GM12878 (cell line): Measurements from ENCODE around the gene SLC25A17. TPM values are rescaled to one million over a fixed set of nuclear protein-coding genes. Genes with fewer than 3 reads are reported as not detected.

Experiments used
- BCL11A ChIP-seq: IDR thresholded peaks from 2 replicates; pipeline ENCODE4 v1.6.1; 2011; ENCODE audit warnings: low read depth, low read length
- CHD1 ChIP-seq: IDR thresholded peaks from 2 replicates; pipeline ENCODE4 v1.6.1; 2012; ENCODE audit warnings: low read depth, low read length, improper control_type of control experiment
- GATAD2B ChIP-seq: fragments of 450-650 bp; conservative IDR thresholded peaks from 2 replicates; pipeline ENCODE4 v1.6.1; 2017; ENCODE audit warnings: low read depth, mild to moderate bottlenecking, moderate library complexity
- HDAC6 ChIP-seq: fragments of 200-600 bp; sonication (generic); IDR thresholded peaks from one replicate; pipeline ENCODE4 v1.8.0; 2017; ENCODE audit warnings: antibody characterized with exemption; ENCODE audit not compliant: unreplicated experiment
- HDGF ChIP-seq: fragments of 450-650 bp; IDR thresholded peaks from 2 replicates; pipeline ENCODE4 v1.6.1; 2016; ENCODE audit warnings: antibody characterized with exemption
- LARP7 ChIP-seq: fragments of 450-650 bp; IDR thresholded peaks from 2 replicates; pipeline ENCODE4 v1.6.1; 2017; ENCODE audit warnings: mild to moderate bottlenecking
- MTA3 ChIP-seq: IDR thresholded peaks from 2 replicates; pipeline ENCODE4 v1.6.1; 2012; ENCODE audit warnings: low read length, inconsistent platforms, borderline replicate concordance
- MXI1 ChIP-seq: fragments of 150-350 bp; IDR thresholded peaks from 2 replicates; pipeline ENCODE4 v1.6.1; 2011; ENCODE audit warnings: low read depth, mild to moderate bottlenecking, inconsistent platforms, low read length, improper control_type of control experiment
- MYC ChIP-seq: IDR thresholded peaks from 2 replicates; pipeline ENCODE4 v1.6.1; 2011; ENCODE audit warnings: mild to moderate bottlenecking, low read length, moderate library complexity, inconsistent platforms; ENCODE audit not compliant: insufficient read depth, insufficient replicate concordance, insufficient read length, severe bottlenecking
- NFIC ChIP-seq: IDR thresholded peaks from 2 replicates; pipeline ENCODE4 v1.6.1; 2012; ENCODE audit warnings: low read depth, mild to moderate bottlenecking, inconsistent platforms, low read length, moderate library complexity
- PBX3 ChIP-seq: IDR thresholded peaks from 2 replicates; pipeline ENCODE4 v1.6.1; 2011; ENCODE audit warnings: mild to moderate bottlenecking, low read depth, low read length, moderate library complexity; ENCODE audit not compliant: insufficient replicate concordance
- PML ChIP-seq: IDR thresholded peaks from 2 replicates; pipeline ENCODE4 v1.6.1; 2012; ENCODE audit warnings: low read length, inconsistent platforms
- POLR2AphosphoS2 ChIP-seq: IDR thresholded peaks from 2 replicates; pipeline ENCODE4 v1.6.1; 2011; ENCODE audit warnings: low read depth, mild to moderate bottlenecking, low read length, improper control_type of control experiment, moderate library complexity
- RELA ChIP-seq: fragments of 450-650 bp; IDR thresholded peaks from 2 replicates; pipeline ENCODE4 v1.8.0; 2014; ENCODE audit warnings: borderline replicate concordance; ENCODE audit not compliant: partially characterized antibody
- RFX5 ChIP-seq: IDR thresholded peaks from 2 replicates; pipeline ENCODE4 v1.6.1; 2011; ENCODE audit warnings: low read depth, low read length, improper control_type of control experiment
- RUNX3 ChIP-seq: IDR thresholded peaks from 2 replicates; pipeline ENCODE4 v1.6.1; 2012; ENCODE audit warnings: low read length, inconsistent platforms
- STAT1 ChIP-seq: fragments of 450-650 bp; conservative IDR thresholded peaks from 2 replicates; pipeline ENCODE4 v1.6.1; 2014; ENCODE audit warnings: antibody characterized with exemption, mild to moderate bottlenecking
- ZBTB4 ChIP-seq: fragments of 450-650 bp; formaldehyde crosslinking; IDR thresholded peaks from 2 replicates; pipeline ENCODE4 v1.4.0; 2022; ENCODE audit warnings: mild to moderate bottlenecking, moderate library complexity
- ZNF622 ChIP-seq: fragments of 450-650 bp; IDR thresholded peaks from 2 replicates; pipeline ENCODE4 v1.6.1; 2017; ENCODE audit warnings: mild to moderate bottlenecking, inconsistent platforms
- polyA plus RNA-seq, 11 experiments: library from polyadenylated mRNA; depleted of rRNA in 4 of 11; unstranded in 6 of 11; stranded (reverse) in 5 of 11; fragments of >200 nt; fragmentation: Nextera tagmentation in 4 of 11; fragmentation: Illumina TruSeq in 1 of 11; extraction: Ambion mirVana in 4 of 11; extraction: Trizol in 1 of 11; gene quantifications; 1 replicate in 1 of 11; 2 replicates in 10 of 11; pipeline versions ENCODE4 v1.2.1 to v1.2.3, GENCODE V29; 2011 to 2016; ENCODE audit warnings: inconsistent platforms in 2 of 11, missing spikeins in 2 of 11, low read depth in 1 of 11
- total RNA-seq, 4 experiments: library from RNA; depleted of rRNA in 3 of 4; stranded (reverse); fragments of >200 nt in 3 of 4; fragmentation: Illumina TruSeq in 1 of 4; extraction: Trizol in 1 of 4; gene quantifications; 2 replicates each; pipeline versions ENCODE4 v1.2.1 to v1.2.3, GENCODE V29; 2013 to 2021
- TF ChIP-seq, protein P1 (sequence below): IDR thresholded peaks from 2 replicates; pipeline ENCODE4 v1.6.1; 2011; ENCODE audit warnings: low read depth, low read length, improper control_type of control experiment, borderline replicate concordance
- TF ChIP-seq, protein P2 (sequence below): IDR thresholded peaks from 2 replicates; pipeline ENCODE4 v1.6.1; 2012; ENCODE audit warnings: low read depth, low read length, improper control_type of control experiment

Gene SLC25A17
- total and polyA plus RNA-seq, 10 of the 15 experiments (the other 5 are each of a cell fraction or from before 2014, with no cell fraction given) = 37.5 to 113 (median 62.3) TPM

- TF ChIP-seq ZBTB4 (CRISPR knock-in tag) (no peak), NFIC (no peak), RFX5 (no peak), ZNF622 (no peak), POLR2AphosphoS2 (0 out of 2 replicates have a peak, but pooled peaks have one; percentile 13), PML (0 out of 2 replicates have a peak, but pooled peaks have one; percentile 4), STAT1 (no peak), LARP7 (peak; percentile 76), BCL11A (no peak), HDGF (peak; percentile 74; the same call in 1 of the 2 replicates), HDAC6 (no peak), RELA (no peak), RUNX3 (peak; percentile 46; the same call in 1 of the 2 replicates), MXI1 (peak; percentile 50), PBX3 (no peak), MYC (peak; percentile 7), CHD1 (0 out of 2 replicates have a peak, but pooled peaks have one; percentile 47), MTA3 (no peak), GATAD2B (peak; percentile 82; the same call in 1 of the 2 replicates)
- TF ChIP-seq, protein P1, sequence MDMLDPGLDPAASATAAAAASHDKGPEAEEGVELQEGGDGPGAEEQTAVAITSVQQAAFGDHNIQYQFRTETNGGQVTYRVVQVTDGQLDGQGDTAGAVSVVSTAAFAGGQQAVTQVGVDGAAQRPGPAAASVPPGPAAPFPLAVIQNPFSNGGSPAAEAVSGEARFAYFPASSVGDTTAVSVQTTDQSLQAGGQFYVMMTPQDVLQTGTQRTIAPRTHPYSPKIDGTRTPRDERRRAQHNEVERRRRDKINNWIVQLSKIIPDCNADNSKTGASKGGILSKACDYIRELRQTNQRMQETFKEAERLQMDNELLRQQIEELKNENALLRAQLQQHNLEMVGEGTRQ = no peak
- TF ChIP-seq, protein P2, sequence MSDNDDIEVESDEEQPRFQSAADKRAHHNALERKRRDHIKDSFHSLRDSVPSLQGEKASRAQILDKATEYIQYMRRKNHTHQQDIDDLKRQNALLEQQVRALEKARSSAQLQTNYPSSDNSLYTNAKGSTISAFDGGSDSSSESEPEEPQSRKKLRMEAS = peak; percentile 26; the same call in 1 of the 2 replicates
These were observed 36.9 kb upstream of the SLC25A17 start (continued) for GRCh38 chr22:40855979-40856512.
